Cortex of kidney (tissue), 1 donor: ENCODE results near the gene CEP250.
"Not testable (repeated sequence)": the region's sequence is repeated elsewhere in the genome, so short reads cannot be mapped to it uniquely, and the experiment has no call there.

Experiments
- DNase-seq: peaks from one replicate; lab custom pipeline; 2025; lab: John Stamatoyannopoulos, UW

The CEP250 gene

GRCh38 chr20:35529552-35529951 is 74.2 kb downstream of the CEP250 start, which contains the start of gene C20orf173:
Gene C20orf173, minus strand, starts transcription at chr20:35529652. Its CDS starts 279 bp downstream, at chr20:35529373.
- DNase-seq = no peak

GRCh38 chr20:35539756-35540212 is 84.4 kb downstream of the CEP250 start:
- DNase-seq = no peak

- no peak for DNase-seq
Observed at GRCh38 chr20:35541118-35541782, 85.9 kb downstream of the CEP250 start.

- DNase-seq = peak; percentile 12
Observed at GRCh38 chr20:35541783-35542662, 86.6 kb downstream of the CEP250 start, which contains the start of gene ERGIC3. Gene ERGIC3, plus strand, starts transcription at chr20:35542078. Its CDS starts 20 bp downstream, at chr20:35542098.

GRCh38 chr20:35542990-35543389 is 87.6 kb downstream of the CEP250 start:
- no peak for DNase-seq

- DNase-seq = no peak
Observed at GRCh38 chr20:35544436-35544835, 89.0 kb downstream of the CEP250 start.

GRCh38 chr20:35544941-35545340 is 89.5 kb downstream of the CEP250 start:
- not testable (repeated sequence) for DNase-seq

- no peak for DNase-seq
Observed at GRCh38 chr20:35546127-35546526, 90.7 kb downstream of the CEP250 start.

GRCh38 chr20:35547329-35547728 is 91.9 kb downstream of the CEP250 start:
- no peak for DNase-seq

GRCh38 chr20:35551503-35551902 is 96.1 kb downstream of the CEP250 start:
- DNase-seq = no peak

- DNase-seq = no peak
Observed at GRCh38 chr20:35552914-35553313, 97.5 kb downstream of the CEP250 start.

GRCh38 chr20:35555461-35555860 is 100.1 kb downstream of the CEP250 start:
- not testable (repeated sequence) for DNase-seq

- no peak for DNase-seq
Observed at GRCh38 chr20:35555951-35556645, 100.7 kb downstream of the CEP250 start.

- no peak for DNase-seq
Observed at GRCh38 chr20:35556871-35557270, 101.5 kb downstream of the CEP250 start.

GRCh38 chr20:35558451-35558850 is 103.1 kb downstream of the CEP250 start:
- DNase-seq = no peak

GRCh38 chr20:35559042-35559693 is 103.8 kb downstream of the CEP250 start:
- DNase-seq = no peak

- DNase-seq = no peak
Observed at GRCh38 chr20:35560105-35560511, 104.7 kb downstream of the CEP250 start.

- DNase-seq = no peak
Observed at GRCh38 chr20:35560541-35560940, 105.1 kb downstream of the CEP250 start.

GRCh38 chr20:35561268-35561667 is 105.9 kb downstream of the CEP250 start:
- DNase-seq = no peak

GRCh38 chr20:35561671-35562070 is 106.3 kb downstream of the CEP250 start:
- DNase-seq = no peak

- no peak for DNase-seq
Observed at GRCh38 chr20:35562541-35563110, 107.2 kb downstream of the CEP250 start.
